Kidney (tissue), 14 donors: ENCODE measurements around the gene GPR61. TPM values are rescaled to one million over a fixed set of nuclear protein-coding genes. Genes with fewer than 3 reads are reported as not detected.

ENCODE experiments used
- DNase-seq, 5 donors: peaks; one replicate each; pipeline ENCODE4 v3.0.0-alpha.2; 2013 to 2020
- FAIRE-seq: peaks from 2 replicates; lab custom pipeline; 2012; peaks lifted over from hg19 to GRCh38; lab: Jason Lieb, UNC
- H3K27ac ChIP-seq, 2 donors: one replicate each; pipeline ENCODE4 v1.7.0; 2013; ENCODE audit warnings: low read depth in 2 of 2, low read length in 2 of 2, inconsistent platforms in 1 of 2
- H3K27me3 ChIP-seq: one replicate; pipeline ENCODE4 v1.7.1; 2013; ENCODE audit warnings: low read length, inconsistent platforms; ENCODE audit not compliant: control insufficient read depth, insufficient read depth
- H3K36me3 ChIP-seq, 3 donors: one replicate each; pipeline versions ENCODE4 v1.7.0 to v1.7.1; 2013; ENCODE audit warnings: low read length in 3 of 3, control low read depth in 1 of 3, inconsistent platforms in 1 of 3; ENCODE audit not compliant: insufficient read depth in 3 of 3, control insufficient read depth in 2 of 3
- H3K4me1 ChIP-seq, 3 donors: one replicate each; pipeline versions ENCODE4 v1.7.0 to v1.7.1; 2013; ENCODE audit warnings: low read length in 3 of 3, inconsistent platforms in 1 of 3, low read depth in 1 of 3; ENCODE audit not compliant: control insufficient read depth in 2 of 3, insufficient read depth in 2 of 3
- H3K4me3 ChIP-seq, 3 donors: one replicate each; pipeline versions ENCODE4 v1.7.0 to v1.8.1; 2013; ENCODE audit warnings: low read length in 3 of 3, control low read depth in 1 of 3, inconsistent platforms in 1 of 3
- H3K9ac ChIP-seq, 3 donors: one replicate each; pipeline versions ENCODE4 v1.7.0 to v1.7.1; 2013; ENCODE audit warnings: low read length in 3 of 3, control low read depth in 1 of 3, inconsistent platforms in 1 of 3
- H3K9me3 ChIP-seq, 3 donors: one replicate each; pipeline versions ENCODE4 v1.7.0 to v1.7.1; 2013; ENCODE audit warnings: low read length in 3 of 3, control low read depth in 1 of 3, inconsistent platforms in 1 of 3; ENCODE audit not compliant: control insufficient read depth in 2 of 3, insufficient read depth in 1 of 3
- intact Hi-C: fragments of 100-400 bp; cut with DNase I; formaldehyde crosslinking; loops from one replicate; pipeline ENCODE4 v1.11.1; 2022
- polyA plus RNA-seq: library from polyadenylated mRNA; stranded (reverse); fragments of 350-450 nt; fragmentation: Illumina TruSeq; extraction: RNeasy Lipid Tissue Mini Kit (QIAGEN cat#74804); gene quantifications from one replicate; pipeline ENCODE4 v1.2.3, GENCODE V29; 2014; ENCODE audit warnings: low read depth, low replicate concordance; ENCODE audit not compliant: insufficient read depth
- total RNA-seq: library from RNA; stranded (reverse); fragmentation: NEBNext Ultra II Directional; extraction: Animal tissue kit (Norgen Biotek cat#: 25700); gene quantifications from one replicate; pipeline ENCODE4 v1.2.1, GENCODE V29; 2021
- TF ChIP-seq, protein P1 (sequence below): IDR thresholded peaks from 3 replicates; pipeline ENCODE4 v1.5.1; 2012; ENCODE audit warnings: mild to moderate bottlenecking, moderate library complexity, borderline replicate concordance; ENCODE audit not compliant: insufficient read depth; ENCODE audit errors: extremely low read depth
- donor health status: control.
- donor health status: control.
- donor health status: control.
- donor health status: control.
- donor health status: control.
- donor health status: DM: yes; HTN: yes; CAD: no.
- donor health status: Normal renal cell carcinoma (clear cell type).

Gene GPR61
- total and polyA plus RNA-seq, 2 donors from 2014 or later = not detected

DNA sequence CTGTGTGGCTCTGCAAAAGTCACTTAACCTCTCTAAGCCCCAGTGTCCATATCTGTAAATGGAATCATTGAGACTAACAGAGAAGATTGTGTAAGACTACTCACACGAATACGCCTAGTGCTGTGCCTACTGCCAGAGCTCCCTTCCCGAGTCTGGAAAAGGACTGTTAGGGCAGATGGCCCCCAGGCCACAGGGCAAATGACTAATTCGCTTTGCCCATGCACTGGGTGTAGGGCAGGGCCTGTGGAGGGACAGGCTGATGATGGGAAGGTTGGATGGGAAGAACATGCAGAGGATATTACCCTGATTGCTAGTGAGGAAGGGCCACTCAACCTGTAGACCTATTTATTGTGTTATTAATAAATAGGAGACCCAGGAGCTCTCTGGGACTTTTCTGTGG lies 4.2 kb upstream of the GPR61 start:
- Histone ChIP-seq H3K27ac (no peak overlapping the region), H3K9me3 (no peaks in the 10 kb centered on the region), H3K36me3 (no peaks in the 10 kb centered on the region), H3K4me3 (no peak overlapping the region), H3K27me3 (no peaks in the 10 kb centered on the region), H3K9ac (no peak overlapping the region), H3K4me1 (peaks cover 0 to 4% (median 0%) of the 10 kb centered on the region in 3 donors)
- DNase-seq = no peak
- no peak for FAIRE-seq
- TF ChIP-seq, protein P1, sequence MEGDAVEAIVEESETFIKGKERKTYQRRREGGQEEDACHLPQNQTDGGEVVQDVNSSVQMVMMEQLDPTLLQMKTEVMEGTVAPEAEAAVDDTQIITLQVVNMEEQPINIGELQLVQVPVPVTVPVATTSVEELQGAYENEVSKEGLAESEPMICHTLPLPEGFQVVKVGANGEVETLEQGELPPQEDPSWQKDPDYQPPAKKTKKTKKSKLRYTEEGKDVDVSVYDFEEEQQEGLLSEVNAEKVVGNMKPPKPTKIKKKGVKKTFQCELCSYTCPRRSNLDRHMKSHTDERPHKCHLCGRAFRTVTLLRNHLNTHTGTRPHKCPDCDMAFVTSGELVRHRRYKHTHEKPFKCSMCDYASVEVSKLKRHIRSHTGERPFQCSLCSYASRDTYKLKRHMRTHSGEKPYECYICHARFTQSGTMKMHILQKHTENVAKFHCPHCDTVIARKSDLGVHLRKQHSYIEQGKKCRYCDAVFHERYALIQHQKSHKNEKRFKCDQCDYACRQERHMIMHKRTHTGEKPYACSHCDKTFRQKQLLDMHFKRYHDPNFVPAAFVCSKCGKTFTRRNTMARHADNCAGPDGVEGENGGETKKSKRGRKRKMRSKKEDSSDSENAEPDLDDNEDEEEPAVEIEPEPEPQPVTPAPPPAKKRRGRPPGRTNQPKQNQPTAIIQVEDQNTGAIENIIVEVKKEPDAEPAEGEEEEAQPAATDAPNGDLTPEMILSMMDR = no peak
- intact Hi-C loops = loop anchor here (10.0 kb wide), 1 partner anchor 89 kb away; no protein-coding TSS in a partner anchor

DNA sequence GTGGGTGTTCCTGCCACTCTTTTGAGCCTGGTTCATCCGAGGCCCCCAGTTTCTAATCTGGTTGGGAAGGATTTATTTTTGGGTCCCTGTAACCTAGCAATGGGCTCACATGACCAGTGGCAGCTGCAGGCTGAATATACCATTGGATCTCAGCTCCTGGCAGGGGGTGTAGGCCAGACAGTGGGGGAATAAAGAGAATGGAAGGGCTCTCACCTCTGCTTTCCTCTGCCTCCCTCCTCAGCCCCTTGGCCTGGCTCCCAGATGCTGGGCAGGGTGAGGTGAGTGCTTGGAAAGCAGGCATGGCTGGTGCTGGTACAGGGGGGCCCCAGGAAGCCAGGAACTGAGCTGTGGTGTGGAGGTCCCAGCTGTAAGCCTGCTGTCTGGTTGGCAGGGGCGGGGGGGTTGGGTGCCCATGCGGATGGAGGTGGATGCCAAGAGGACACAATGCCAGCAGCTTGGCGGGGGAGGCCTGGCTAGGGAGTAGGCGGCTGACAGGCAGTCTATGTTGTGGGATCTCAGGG lies 3.6 kb upstream of the GPR61 start:
- DNase-seq (no peak), FAIRE-seq (no peak)
- H3K9ac ChIP-seq = no peak overlapping the region
- intact Hi-C loops = loop anchor here (10.0 kb wide), 1 partner anchor 89 kb away; no protein-coding TSS in a partner anchor
- H3K4me1 ChIP-seq = peaks cover 0 to 4% (median 0%) of the 10 kb centered on the region in 3 donors
- no peaks in the 10 kb centered on the region for H3K9me3 ChIP-seq
- TF ChIP-seq, protein P1 = no peak
- no peak overlapping the region for H3K4me3 ChIP-seq
- H3K36me3 ChIP-seq = no peaks in the 10 kb centered on the region
- H3K27ac ChIP-seq = no peak overlapping the region
- H3K27me3 ChIP-seq = no peaks in the 10 kb centered on the region

DNA sequence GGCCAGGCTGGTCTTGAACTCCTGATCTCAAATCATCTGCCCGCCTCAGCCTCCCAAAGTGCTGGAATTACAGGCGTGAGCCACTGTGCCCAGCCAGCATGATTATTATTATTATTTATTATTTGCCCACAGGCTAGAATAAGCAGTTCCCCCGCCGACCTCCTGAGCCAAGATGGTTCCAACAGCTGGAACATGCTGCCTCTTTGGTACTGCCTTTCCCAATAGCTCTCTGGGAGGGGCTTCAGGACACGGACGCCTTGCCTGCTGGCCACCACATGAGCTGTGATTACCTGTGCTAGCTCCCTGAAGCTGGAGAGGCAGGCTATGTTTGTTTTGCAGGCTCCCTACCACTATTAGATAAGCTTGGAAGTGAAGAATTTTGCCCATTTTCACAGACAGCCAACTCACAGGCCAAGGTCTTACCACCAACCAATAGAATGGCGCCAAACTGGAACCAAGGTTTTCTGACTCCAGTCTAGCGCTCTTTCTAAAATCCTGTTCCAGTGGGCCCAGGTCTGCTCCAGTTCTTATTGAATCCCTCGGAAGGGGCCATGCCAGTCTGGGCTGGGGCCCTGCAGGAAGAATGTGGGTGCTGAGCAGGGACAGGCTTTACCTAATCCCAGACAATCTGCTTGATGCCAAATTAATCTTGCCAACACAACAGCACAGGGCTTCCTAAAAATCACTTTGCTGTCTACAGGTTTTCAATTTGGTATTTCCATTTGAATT lies 2.1 kb upstream of the GPR61 start:
- no peaks in the 10 kb centered on the region for H3K27me3 ChIP-seq
- H3K4me1 ChIP-seq = peaks cover 0 to 2% (median 0%) of the 10 kb centered on the region in 3 donors
- FAIRE-seq = no peak
- no peaks in the 10 kb centered on the region for H3K36me3 ChIP-seq
- no peak overlapping the region for H3K4me3 ChIP-seq
- intact Hi-C loops = loop anchor here (10.0 kb wide), 1 partner anchor 87 kb away; no protein-coding TSS in a partner anchor
- H3K9ac ChIP-seq = no peak overlapping the region
- H3K27ac ChIP-seq = no peak overlapping the region
- TF ChIP-seq, protein P1 = no peak
- no peak for DNase-seq
- H3K9me3 ChIP-seq = no peaks in the 10 kb centered on the region
